Measurements from ENCODE around the gene SAXO1.
"Not testable (repeated sequence)": the region's sequence is repeated elsewhere in the genome, so short reads cannot be mapped to it uniquely, and the experiment has no call there.

Gene SAXO1

DNA sequence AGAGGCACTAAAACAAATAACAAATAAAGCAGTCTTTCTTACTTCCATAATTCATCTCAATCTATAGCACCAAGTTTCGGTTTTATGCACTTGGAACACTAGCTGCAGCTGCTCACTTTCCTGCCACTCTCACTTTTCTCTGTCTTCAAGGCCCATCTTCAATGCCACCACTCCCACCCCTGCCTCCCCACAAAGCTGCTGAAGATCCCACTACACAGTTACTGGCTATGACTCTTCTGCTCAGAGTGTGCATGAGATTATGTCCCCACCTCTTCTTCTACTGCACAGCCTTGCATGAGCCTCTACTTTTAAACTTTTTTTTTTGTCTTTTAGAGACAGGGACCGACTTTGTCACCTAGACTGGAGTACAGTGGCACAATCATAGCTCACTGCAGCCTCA, 77.4 kb downstream of the SAXO1 start:
- DNase-seq = no peak

DNA sequence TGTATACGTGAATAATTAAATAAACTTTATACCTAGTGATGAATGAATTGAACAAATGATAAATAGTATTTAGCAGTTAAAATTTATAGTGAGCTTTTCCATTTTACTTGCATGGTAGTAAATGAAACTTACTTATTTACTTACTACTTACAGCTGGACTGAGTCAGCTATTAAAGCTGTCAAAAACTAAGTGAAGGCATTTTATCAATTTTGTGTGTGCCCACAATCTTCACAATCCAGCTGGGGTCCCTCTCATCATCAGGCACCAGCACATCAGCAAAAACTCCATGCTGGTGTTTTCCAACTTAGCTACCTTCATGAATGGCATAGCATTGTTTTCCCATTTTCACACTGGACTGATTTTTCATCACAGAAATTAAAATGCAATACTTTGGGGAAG, 81.1 kb downstream of the SAXO1 start:
- DNase-seq = no peak

DNA sequence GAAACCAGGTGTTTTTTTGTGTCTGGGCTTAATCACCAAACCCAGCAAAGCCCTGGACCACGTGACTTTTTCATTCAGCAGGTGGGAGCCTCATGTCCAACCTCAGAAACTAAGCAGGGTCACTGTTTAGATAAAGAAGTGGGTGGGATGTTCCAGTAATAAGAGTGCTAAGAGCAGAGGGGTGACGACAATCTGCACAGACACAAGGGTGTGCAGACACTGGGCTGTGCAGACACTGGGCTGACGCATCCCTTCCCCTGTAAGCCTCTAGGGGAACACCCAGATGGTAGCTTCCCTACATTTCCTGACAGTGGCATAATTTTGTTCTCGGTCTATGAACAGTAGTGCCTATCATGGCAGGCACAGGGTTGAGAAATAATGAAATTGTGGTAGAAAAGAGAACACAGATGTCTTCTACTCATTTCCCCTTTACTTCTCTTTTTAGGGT, 85.1 kb downstream of the SAXO1 start:
- DNase-seq = no peak

DNA sequence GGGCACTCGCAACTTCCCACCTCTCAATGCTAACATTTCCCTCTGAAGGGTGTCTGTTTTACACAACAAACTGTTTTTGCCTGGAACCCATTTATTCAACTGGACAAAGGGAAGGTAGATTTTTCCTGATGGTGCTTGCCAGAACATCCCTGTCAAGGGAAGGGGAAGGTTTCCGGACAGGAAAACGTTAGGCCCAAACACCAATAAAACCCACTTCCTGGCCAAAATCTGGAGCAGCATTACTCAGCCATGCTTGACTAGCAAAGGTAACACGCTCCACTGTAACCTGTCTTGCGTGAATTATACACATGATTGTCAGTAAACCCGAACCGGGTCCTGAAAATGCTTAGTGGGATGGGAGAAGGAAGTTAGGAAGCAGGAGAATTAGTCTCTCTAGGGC, 90.2 kb downstream of the SAXO1 start:
- DNase-seq = no peak

DNA sequence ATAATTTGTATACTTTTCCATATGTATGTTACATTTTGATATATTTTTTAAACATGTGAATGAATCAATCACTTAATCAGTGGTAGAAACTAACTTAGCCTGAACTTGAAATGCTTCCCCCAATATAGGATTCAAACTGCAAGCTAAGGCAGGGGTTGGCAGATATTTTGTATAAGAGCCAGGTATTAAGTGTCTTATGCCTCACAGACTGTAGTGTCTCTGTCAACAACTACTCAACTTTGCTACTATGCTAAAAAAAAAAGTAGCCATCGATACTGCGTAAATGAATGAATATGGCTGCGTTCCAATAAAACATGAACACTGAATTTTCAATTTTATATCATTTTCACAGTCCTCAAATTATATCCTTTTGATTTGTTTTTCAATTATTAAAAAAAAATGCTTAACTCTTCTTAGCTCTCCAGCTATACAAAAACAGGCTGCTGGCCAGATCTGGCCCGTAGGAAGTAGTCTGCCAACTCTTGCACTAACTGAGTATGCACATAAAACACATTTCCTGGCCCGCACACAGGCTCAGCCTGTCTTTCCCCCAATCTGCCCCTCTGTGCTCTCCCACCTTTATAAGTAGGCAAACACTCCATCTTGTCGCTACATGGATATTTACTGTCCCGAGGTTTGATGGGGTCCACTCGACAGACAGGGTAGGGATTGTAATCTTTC, 91.8 kb downstream of the SAXO1 start:
- DNase-seq = no peak

DNA sequence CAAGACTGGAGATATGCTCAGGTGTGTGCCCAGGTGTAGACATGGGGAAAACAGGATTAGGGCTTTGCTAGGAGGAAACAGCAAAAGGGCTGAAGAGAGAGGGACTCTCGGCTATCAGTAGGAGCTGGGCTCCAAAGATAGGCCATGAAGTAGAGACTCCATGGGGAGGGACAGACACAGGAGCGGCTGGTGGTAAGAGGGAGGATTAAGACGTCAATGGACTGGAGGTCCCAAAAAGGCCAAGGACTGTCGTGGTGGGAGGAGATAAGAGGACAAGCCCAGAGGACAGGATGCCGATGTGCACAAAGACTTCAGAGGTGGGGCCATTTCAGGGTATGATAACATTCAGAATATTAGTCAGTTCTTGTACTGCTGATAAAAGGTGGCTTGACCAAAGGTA, 93.1 kb downstream of the SAXO1 start:
- no peak for DNase-seq

DNA sequence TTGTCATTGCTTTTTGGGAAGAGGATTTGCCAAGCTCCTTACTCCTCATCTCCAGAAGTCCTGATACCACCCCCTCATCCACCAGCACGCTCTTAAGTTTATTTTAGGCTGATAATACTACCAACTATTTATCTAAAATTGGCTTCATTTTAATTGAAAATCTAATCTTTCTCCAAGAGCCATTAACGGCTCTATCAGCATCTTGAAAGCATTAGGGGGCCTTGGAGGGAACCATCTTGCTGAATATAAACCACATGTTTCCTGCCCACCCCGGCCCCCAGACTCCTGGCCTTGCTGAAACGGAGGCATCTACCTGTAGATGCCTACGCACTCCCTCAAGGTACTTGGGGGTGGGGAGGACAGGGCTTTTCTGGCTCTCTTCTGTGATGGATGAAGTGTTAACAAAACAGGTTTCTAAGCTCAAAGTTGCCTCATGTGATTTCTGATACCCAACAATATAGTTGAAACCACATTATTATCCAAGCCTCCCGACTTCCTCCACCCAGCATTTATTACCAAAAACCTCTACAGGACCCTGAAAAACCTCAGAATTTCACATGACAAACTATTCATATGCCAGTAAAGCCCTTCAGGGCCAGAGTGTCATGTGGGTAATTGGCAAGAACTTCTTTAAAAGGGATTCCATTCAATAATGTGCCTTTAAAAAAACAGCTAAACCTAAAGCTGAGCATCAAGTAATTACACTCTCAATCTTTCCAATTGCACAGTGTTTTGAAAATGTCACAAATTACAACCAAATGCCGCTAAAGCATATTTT, 96.7 kb downstream of the SAXO1 start:
- DNase-seq = no peak

DNA sequence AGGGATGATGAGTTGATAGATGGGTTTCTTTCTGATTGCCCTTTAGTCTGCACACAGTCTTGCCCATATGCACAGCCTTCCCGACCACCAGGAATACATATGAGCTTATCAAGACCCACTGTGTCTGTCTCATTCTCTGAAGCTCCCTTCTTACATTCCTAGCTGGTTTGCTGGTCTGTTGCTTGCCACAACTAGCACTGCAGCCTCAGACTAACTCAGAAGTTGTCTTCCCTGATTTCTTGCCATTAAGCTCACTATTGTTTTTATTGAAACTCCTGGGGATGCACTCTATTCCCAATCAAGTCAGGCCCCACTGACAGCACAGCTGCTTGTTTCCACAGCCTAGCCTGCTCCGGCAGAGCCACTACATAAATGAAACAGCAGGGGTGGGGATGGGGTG, 97.5 kb downstream of the SAXO1 start:
- DNase-seq = no peak

DNA sequence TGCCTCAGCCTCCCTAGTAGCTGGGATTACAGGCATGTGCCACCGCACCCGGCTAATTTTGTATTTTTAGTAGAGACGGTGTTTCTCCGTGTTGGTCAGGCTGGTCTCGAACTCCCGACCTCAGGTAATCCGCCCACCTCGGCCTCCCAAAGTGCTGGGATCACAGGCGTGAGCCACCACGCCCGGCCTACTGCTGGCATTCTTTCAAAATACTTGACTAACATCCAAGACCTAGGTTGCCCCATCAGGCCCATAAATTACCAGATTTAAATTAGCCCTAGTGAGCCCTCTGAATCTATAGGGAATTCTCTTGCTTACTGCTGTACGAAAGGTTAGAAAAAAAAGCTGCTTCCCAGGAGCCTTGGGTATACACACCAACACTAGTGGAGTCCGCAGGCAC, 102.4 kb downstream of the SAXO1 start:
- not testable (repeated sequence) for DNase-seq

DNA sequence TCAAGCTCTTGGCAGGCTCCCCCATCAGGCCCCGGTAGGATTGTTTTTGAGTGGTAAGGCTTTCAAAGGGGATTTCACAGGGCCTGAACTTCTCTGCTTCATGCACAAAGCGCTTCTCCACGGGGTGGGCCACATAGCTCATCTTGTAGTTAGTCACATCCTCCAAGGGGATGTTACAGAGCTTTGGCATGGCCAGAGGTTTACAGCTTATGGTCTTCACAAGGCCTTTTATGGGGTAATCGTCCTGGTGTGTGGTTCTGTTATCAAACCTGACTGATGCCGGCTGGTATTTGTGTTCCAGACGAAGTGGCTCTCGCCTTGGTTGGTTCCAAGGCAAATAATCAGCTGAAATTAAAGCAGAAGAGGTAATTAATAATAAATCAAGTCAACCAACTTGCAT, 104.3 kb downstream of the SAXO1 start:
- no peak for DNase-seq

DNA sequence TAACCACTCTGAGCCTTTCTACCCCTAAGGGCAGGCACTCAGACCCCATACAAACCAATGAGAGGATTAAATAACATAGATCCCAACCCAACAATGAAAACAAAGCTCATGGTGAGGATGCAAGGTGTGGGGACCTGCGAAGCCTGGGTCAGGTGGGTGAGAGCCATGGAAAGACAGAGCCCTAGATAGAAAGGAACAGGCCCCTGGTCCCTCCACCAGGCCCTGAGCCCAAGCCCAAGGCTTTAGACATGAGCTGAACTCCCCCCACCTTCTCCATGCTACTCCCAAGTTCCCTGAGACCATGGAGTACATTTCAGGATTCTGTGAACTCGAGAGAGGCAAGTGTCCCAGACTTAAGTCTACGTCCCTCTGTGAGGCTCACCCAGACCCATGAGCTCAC, 106.5 kb downstream of the SAXO1 start:
- no peak for DNase-seq

DNA sequence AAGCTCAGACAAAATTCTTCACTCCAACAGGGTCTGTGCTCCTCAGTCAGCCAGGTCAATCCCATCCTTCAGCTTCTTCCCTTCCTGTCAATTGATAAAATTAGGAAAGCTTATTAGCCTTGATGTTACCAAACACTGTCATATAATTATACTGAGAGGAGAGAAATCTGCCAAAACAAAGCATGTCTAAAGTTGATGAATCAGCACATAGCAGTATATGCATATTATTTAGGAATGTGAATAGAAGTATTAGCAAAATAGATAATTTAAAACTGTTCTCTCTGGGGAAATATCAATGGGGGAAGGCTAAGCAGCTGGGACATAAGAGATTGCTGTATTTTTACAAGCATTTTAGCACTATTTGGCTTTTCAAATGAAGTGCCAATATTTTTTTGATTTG, 107.1 kb downstream of the SAXO1 start:
- no peak for DNase-seq

DNA sequence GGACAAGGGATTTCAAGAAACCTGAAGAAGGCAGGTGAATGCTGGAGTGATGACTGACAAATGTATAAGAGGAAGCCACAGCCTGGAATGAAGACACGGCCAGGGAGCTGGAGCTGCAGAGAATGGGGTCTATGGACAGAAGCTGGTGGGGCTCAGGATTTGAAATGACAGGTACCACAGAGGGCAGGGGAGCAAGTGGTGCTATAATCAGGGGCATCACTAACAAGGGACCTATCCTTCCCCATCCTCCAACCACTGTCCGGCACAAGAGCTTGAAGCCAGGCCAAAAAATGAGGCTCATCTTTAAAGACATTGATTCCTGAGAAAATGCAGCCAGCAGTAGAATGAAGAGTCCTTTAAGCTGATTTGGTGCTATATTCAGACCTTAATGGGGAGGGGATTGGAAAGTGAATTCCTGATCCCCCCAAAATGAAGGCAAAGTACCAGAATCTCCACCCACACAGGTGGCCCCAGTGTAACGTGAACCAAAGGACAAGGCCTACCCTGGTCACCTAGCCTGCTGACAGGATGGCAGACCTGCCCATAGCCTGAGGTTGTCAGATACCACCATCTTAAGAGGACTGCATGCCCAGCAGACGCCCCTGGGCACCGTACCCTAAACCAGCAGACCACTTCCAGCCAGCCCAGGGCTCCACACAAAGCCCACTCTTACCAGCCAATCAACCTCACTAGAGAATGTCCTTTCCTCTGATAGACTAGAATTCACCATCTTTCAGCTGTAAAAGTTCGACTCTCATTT, 109.2 kb downstream of the SAXO1 start:
- no peak for DNase-seq

DNA sequence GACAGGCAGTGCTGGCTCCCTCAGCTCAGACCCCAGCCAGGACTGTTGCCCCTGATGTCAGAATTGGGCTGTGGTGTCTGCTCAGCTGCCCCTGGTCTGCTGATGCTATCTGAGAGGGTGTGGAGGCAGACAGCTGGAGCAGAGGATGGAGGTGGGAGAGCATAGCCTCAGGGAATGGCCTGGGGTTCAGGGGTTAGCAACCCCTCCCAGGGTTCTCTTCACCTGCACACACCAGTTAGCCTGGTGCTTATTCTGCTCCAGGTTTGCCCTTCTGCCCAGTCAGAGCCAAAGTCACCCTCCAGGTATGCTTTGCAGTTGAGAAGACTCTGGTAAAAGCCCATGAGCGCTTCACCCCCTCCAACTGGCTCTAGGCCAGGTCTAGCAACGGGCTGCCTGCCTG, 109.8 kb downstream of the SAXO1 start:
- no peak for DNase-seq

DNA sequence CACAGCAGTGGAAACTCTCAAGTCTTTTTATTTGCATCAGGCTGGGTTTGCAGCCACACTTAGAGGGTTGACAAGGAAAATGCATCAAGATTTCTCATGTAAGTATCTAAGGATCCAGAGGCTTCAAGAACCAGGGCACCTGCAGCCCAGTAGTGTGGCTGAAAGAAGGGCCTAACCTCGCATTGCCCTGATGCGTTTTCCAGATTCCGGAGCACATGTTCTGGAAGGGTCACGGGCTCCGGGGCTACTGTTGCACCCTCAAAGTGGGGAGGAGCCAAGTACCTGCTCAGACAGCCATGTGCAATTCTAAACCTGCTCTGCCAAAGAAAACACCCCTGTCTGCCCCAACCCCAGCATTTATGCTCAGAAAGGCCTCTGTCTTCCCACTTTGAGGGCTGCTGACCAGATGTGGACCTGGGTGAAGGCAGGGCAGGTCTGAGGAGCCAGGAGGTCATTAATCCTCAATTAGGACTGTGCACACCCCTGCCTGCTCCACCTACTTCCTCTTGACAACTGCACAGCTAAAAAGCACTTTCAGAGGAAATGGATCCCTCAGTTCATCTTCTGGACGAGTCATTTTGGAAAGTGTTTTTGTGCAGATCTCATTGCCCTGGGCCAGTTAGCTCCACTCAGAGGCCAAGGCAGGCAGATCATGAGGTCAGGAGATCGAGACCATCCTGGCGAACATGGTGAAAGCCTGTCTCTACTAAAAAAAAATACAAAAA, 110.7 kb downstream of the SAXO1 start:
- DNase-seq = no peak

DNA sequence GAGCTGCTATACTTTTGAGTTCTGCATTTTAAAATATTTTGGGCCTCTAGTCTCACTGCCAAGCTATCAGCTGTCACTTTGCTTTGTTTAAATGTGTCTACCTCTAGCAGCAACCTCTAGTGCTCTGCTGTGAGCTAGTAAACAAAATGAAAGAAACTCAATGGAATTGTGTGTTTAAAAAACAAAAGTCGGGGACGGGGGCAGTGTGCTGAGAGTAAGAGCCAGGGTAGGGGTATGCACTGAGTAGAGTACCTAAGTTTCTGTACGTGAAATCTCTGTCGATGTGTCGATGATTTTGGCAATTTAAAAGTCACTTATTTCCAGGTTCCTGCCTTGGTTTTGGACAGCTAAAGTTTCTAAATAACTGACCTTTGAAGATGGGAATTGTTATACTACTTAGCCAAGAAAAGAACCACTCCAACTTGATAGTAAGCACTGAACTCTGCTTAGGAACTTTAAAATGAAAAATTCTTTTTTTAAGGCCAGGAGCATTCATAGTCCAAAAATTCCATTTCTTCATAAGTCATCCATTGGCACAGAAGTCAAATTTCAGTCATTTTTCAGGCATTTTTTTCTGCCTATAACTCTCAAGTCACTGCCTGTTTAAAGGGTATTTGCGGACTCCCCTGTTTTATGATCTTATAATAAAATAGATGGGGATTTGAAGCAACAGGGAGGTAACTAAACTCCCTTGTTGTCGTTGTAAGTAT, 111.5 kb downstream of the SAXO1 start:
- DNase-seq = no peak

DNA sequence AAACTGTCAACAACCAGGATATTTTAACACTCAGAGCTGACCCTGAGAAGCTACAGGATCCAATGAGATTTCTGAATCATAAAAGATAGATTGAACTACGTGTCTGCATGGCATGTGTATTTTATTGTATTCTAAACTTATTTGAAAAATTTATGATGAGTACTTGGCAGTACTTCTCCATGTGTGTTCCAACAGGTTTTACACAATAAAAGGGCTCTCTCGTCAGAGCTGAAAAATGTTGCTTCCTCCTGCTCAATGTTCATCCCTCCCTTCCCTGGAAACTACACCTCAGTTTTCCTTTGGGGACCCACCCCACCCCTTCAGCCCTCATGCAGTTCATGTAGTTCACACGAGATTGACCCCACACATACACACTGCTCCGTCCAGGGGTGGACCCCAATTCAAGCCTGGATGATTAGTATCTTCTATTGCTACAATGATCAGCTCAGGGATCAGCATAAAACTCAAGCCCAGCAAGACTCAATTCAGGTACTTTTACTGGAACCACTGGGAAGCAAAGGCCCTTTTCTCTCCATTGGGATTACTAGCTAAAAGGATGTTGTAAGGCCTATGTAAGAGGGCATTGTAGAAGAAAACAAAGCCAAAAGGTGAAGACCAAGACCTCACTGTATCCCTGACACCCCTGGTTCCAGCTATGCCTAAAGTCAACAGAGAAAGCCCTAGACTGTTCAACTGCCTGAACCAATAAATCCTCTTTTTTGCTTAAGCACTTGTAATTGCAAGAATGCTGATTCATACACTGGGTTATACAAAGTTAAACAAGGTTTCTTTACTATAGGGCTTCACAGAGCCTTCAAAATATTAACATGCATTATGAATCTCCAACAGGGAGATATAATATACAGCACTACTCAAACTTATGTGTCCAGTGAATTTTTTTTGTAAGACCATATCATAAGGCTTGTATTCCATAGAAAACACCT, 112.6 kb downstream of the SAXO1 start:
- no peak for DNase-seq

DNA sequence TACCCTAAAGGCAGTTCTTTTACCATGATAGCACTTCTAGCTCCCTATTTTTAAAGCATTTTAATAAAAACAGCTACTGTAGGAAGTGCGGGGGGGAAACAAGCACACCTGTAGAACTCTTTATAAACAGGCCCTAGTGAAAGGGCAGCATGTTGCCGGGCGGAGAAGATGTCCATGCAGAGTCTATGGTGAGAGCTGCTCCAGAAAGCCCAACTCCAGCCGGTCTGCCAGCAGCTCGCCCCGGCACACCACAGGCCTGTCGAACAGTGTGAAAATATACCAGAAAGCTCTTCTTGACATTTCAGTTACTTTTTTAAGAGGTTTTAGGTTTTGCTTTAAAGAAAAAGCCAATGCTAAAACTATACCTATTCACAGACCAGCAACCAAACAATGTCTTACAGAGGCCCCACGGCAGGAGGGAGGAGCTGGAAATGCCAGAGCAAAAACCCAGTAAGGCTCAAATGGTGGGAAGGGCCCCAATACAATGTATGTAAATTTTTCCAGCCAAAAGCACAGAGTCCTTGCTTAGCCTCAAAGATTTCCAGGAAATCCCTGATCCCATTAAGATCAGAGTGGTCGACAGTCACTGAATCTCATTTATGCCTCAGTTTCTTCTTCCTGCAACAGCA, 121.2 kb downstream of the SAXO1 start:
- DNase-seq = no peak

DNA sequence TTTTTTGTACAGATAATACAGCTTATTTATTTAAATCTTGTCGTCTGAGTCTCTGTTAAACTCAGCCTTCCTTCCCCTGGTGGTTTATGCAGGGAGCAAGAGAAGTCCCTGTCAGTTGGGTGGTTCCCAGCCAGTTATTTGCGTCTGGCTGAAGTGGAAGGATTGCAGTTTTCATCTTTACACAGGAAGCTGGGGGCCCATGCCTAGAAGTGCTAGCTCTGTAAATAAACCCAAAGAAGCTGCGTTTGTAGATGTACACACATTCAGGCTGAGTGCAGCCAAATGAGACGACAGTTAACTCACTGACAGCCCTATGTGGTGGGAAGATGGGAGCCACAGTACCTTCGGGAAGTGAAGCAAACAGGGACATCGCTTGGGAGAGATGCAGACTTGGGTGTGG, 122.1 kb downstream of the SAXO1 start:
- no peak for DNase-seq

DNA sequence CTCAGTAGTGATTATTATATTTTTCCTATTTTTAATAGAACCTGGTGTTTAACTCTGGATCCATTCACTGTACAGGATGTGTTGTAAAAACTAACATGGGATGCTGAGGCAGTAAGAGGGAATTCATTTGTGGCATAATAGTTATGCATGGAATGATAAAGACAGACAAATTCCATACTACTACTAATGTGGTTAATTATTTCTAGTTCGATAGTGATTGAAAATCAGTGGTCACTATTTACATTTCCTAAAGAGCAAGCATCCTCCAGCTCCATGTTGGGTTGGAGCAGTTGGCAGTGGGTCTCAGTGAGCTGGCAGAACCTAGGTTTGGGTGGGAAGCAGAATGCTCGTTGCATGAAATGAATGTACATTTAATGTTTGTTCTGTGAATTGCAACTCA, 122.6 kb downstream of the SAXO1 start:
- no peak for DNase-seq

All from NCI-H526 (cell line).